HEK293 (cell line): ENCODE measurements around the gene CA5B.
"Not testable (repeated sequence)": the region's sequence is repeated elsewhere in the genome, so short reads cannot be mapped to it uniquely, and the experiment has no call there.

Experiments
- CTCF ChIA-PET: fragments of 350-600 bp; formaldehyde crosslinking; extraction: SDS; loops from one replicate; lab custom pipeline; 2021; ENCODE audit warnings: antibody characterized with exemption; lab: Yijun Ruan, JAX
- POLR2A ChIA-PET: fragments of 300-600 bp; formaldehyde crosslinking; extraction: SDS; loops from one replicate; lab custom pipeline; 2020; ENCODE audit warnings: antibody characterized with exemption, inconsistent platforms; lab: Yijun Ruan, JAX
- H3K27ac ChIP-seq: fragments of 200-500 bp; sonication (Bioruptor generic); 2 replicates; pipeline ENCODE4 v1.5.1; 2014; ENCODE audit warnings: low read depth, low read length, control low read depth, inconsistent platforms; ENCODE audit errors: extremely low read depth
- H3K36me3 ChIP-seq, 2 experiments: fragments of 200-500 bp in 1 of 2; sonication (Bioruptor generic) in 1 of 2; 1 replicate in 1 of 2; 2 replicates in 1 of 2; pipeline ENCODE4 v1.5.1; 2014 to 2017; ENCODE audit warnings: inconsistent platforms in 2 of 2, low read length in 2 of 2; ENCODE audit not compliant: control insufficient read depth in 2 of 2, insufficient read depth in 1 of 2
- H3K4me1 ChIP-seq: fragments of 200-500 bp; sonication (Bioruptor generic); 2 replicates; pipeline ENCODE4 v1.5.1; 2014; ENCODE audit warnings: mild to moderate bottlenecking, low read length, inconsistent platforms; ENCODE audit not compliant: control insufficient read depth, insufficient read depth
- H3K4me3 ChIP-seq: 2 replicates; pipeline ENCODE4 v1.5.1; 2011; ENCODE audit warnings: low read depth, mild to moderate bottlenecking, control low read depth, low read length, moderate library complexity
- H3K9me3 ChIP-seq: fragments of 200-500 bp; sonication (Bioruptor generic); 2 replicates; pipeline ENCODE4 v1.5.1; 2014; ENCODE audit warnings: low read depth, low read length, inconsistent platforms; ENCODE audit not compliant: control insufficient read depth, insufficient read depth
- GLI4 ChIP-seq: fragments of 450-650 bp; formaldehyde crosslinking; IDR thresholded peaks from 2 replicates; pipeline ENCODE4 v1.5.1; 2016; ENCODE audit warnings: missing biosample characterization, missing genetic modification characterization
- GLIS1 ChIP-seq: fragments of 450-650 bp; formaldehyde crosslinking; IDR thresholded peaks from 2 replicates; pipeline ENCODE4 v1.5.1; 2016; ENCODE audit warnings: missing biosample characterization, missing genetic modification characterization
- GLIS2 ChIP-seq: fragments of 450-650 bp; formaldehyde crosslinking; IDR thresholded peaks from 2 replicates; pipeline ENCODE4 v1.5.1; 2016; ENCODE audit warnings: missing biosample characterization, missing genetic modification characterization
- KLF10 ChIP-seq: fragments of 450-650 bp; IDR thresholded peaks from 2 replicates; pipeline ENCODE4 v1.5.1; 2018; ENCODE audit warnings: missing biosample characterization, mild to moderate bottlenecking, missing genetic modification characterization
- KLF7 ChIP-seq: fragments of 450-650 bp; formaldehyde crosslinking; IDR thresholded peaks from 2 replicates; pipeline ENCODE4 v1.5.1; 2016; ENCODE audit warnings: missing biosample characterization, missing genetic modification characterization, borderline replicate concordance
- PRDM1 ChIP-seq: fragments of 450-650 bp; formaldehyde crosslinking; IDR thresholded peaks from 2 replicates; pipeline ENCODE4; 2016; ENCODE audit warnings: missing biosample characterization, missing genetic modification characterization
- RBAK ChIP-seq: fragments of 450-650 bp; formaldehyde crosslinking; IDR thresholded peaks from 2 replicates; pipeline ENCODE4 v1.5.1; 2016; ENCODE audit warnings: missing biosample characterization, missing genetic modification characterization
- SALL2 ChIP-seq: fragments of 450-650 bp; formaldehyde crosslinking; IDR thresholded peaks from 2 replicates; pipeline ENCODE4 v1.5.0; 2017; ENCODE audit warnings: missing biosample characterization, mild to moderate bottlenecking, missing genetic modification characterization, borderline replicate concordance
- SP3 ChIP-seq: fragments of 450-650 bp; formaldehyde crosslinking; IDR thresholded peaks from 2 replicates; pipeline ENCODE4 v1.5.1; 2016; ENCODE audit warnings: missing biosample characterization, missing genetic modification characterization
- TSHZ1 ChIP-seq: fragments of 450-650 bp; formaldehyde crosslinking; IDR thresholded peaks from 2 replicates; pipeline ENCODE4 v1.5.1; 2016; ENCODE audit warnings: missing biosample characterization, missing genetic modification characterization, borderline replicate concordance
- ZFP41 ChIP-seq: fragments of 450-650 bp; formaldehyde crosslinking; IDR thresholded peaks from 2 replicates; pipeline ENCODE4 v1.5.1; 2016; ENCODE audit warnings: missing biosample characterization, missing genetic modification characterization, borderline replicate concordance
- ZNF121 ChIP-seq: fragments of 450-650 bp; formaldehyde crosslinking; IDR thresholded peaks from 2 replicates; pipeline ENCODE4 v1.5.1; 2016; ENCODE audit warnings: missing biosample characterization, missing genetic modification characterization
- ZNF138 ChIP-seq: fragments of 450-650 bp; formaldehyde crosslinking; IDR thresholded peaks from 2 replicates; pipeline ENCODE4 v1.5.1; 2016; ENCODE audit warnings: missing biosample characterization, missing genetic modification characterization, borderline replicate concordance
- ZNF2 ChIP-seq: fragments of 450-650 bp; formaldehyde crosslinking; IDR thresholded peaks from 2 replicates; pipeline ENCODE4 v1.5.1; 2016; ENCODE audit warnings: missing biosample characterization, missing genetic modification characterization
- ZNF214 ChIP-seq: fragments of 450-650 bp; formaldehyde crosslinking; IDR thresholded peaks from 2 replicates; pipeline ENCODE4 v1.5.1; 2017; ENCODE audit warnings: missing biosample characterization, mild to moderate bottlenecking, missing genetic modification characterization, borderline replicate concordance
- ZNF302 ChIP-seq: fragments of 450-650 bp; formaldehyde crosslinking; IDR thresholded peaks from 2 replicates; pipeline ENCODE4 v1.5.1; 2016; ENCODE audit warnings: missing biosample characterization, missing genetic modification characterization, low read depth
- ZNF324 ChIP-seq: fragments of 450-650 bp; formaldehyde crosslinking; IDR thresholded peaks from 2 replicates; pipeline ENCODE4 v1.5.1; 2016; ENCODE audit warnings: missing biosample characterization, missing genetic modification characterization
- ZNF354C ChIP-seq: fragments of 450-650 bp; formaldehyde crosslinking; IDR thresholded peaks from 2 replicates; pipeline ENCODE4 v1.5.1; 2016; ENCODE audit warnings: missing biosample characterization, missing genetic modification characterization, low read depth, borderline replicate concordance
- ZNF404 ChIP-seq: fragments of 450-650 bp; formaldehyde crosslinking; IDR thresholded peaks from 2 replicates; pipeline ENCODE4 v1.5.1; 2017; ENCODE audit warnings: missing biosample characterization, missing genetic modification characterization
- ZNF423 ChIP-seq: fragments of 450-650 bp; formaldehyde crosslinking; IDR thresholded peaks from 2 replicates; pipeline ENCODE4 v1.5.1; 2016; ENCODE audit warnings: missing biosample characterization, missing genetic modification characterization
- ZNF501 ChIP-seq: fragments of 450-650 bp; formaldehyde crosslinking; IDR thresholded peaks from 2 replicates; pipeline ENCODE4 v1.5.1; 2016; ENCODE audit warnings: missing biosample characterization, missing genetic modification characterization
- ZNF530 ChIP-seq: fragments of 450-650 bp; formaldehyde crosslinking; IDR thresholded peaks from 2 replicates; pipeline ENCODE4 v1.5.1; 2016; ENCODE audit warnings: low read depth, missing biosample characterization, missing genetic modification characterization
- ZNF549 ChIP-seq: fragments of 450-650 bp; IDR thresholded peaks from 2 replicates; pipeline ENCODE4 v1.5.1; 2018; ENCODE audit warnings: missing biosample characterization, missing genetic modification characterization, mild to moderate bottlenecking, inconsistent platforms, moderate library complexity
- ZNF560 ChIP-seq: fragments of 450-650 bp; formaldehyde crosslinking; IDR thresholded peaks from 2 replicates; pipeline ENCODE4 v1.5.1; 2017; ENCODE audit warnings: missing biosample characterization, missing genetic modification characterization, borderline replicate concordance
- ZNF621 ChIP-seq: fragments of 450-650 bp; formaldehyde crosslinking; IDR thresholded peaks from 2 replicates; pipeline ENCODE4 v1.5.1; 2017; ENCODE audit warnings: missing biosample characterization, missing genetic modification characterization
- ZNF785 ChIP-seq: fragments of 450-650 bp; formaldehyde crosslinking; IDR thresholded peaks from 2 replicates; pipeline ENCODE4 v1.5.1; 2016; ENCODE audit warnings: missing biosample characterization, missing genetic modification characterization
- ZNF843 ChIP-seq: fragments of 450-650 bp; formaldehyde crosslinking; IDR thresholded peaks from 2 replicates; pipeline ENCODE4 v1.5.1; 2016; ENCODE audit warnings: missing biosample characterization, missing genetic modification characterization

Gene CA5B

GRCh38 chrX:15755091-15755490, 17.0 kb downstream of the CA5B start:
- ChIA-PET POLR2A (no interaction called here), CTCF (interaction anchor here (0.6 kb wide), 2 partner anchors 12 to 627 kb away, joined by 3 read pairs; no protein-coding TSS in a partner anchor)
- H3K36me3 ChIP-seq: no peaks in the 10 kb centered on the region
- no peaks in the 10 kb centered on the region for H3K9me3 ChIP-seq
- no peak overlapping the region for H3K27ac ChIP-seq
- H3K4me3 ChIP-seq: no peak overlapping the region
- TF ChIP-seq ZNF214 (no peak), ZNF501 (tag by site-specific recombination) (no peak), ZNF621 (tag by site-specific recombination) (no peak), ZNF2 (tag by site-specific recombination) (no peak), ZNF530 (no peak), SALL2 (tag by site-specific recombination) (no peak), TSHZ1 (tag by site-specific recombination) (no peak), ZNF302 (tag by site-specific recombination) (no peak), ZNF843 (tag by site-specific recombination) (no peak), ZNF549 (no peak), RBAK (no peak), GLIS2 (tag by site-specific recombination) (no peak), ZNF121 (tag by site-specific recombination) (no peak), ZNF785 (no peak), KLF7 (tag by site-specific recombination) (no peak), PRDM1 (tag by site-specific recombination) (no peak), ZNF560 (tag by site-specific recombination) (no peak)
- peaks cover 18% of the 10 kb centered on the region for H3K4me1 ChIP-seq

GRCh38 chrX:15758140-15758539, 20.1 kb downstream of the CA5B start:
- Histone ChIP-seq H3K4me1 (no peaks in the 10 kb centered on the region), H3K4me3 (no peak overlapping the region), H3K27ac (no peak overlapping the region), H3K36me3 (no peaks in the 10 kb centered on the region), H3K9me3 (no peaks in the 10 kb centered on the region)
- POLR2A ChIA-PET: no interaction called here
- no peak for TF ChIP-seq ZNF324 (tag by site-specific recombination)
- no peak for TF ChIP-seq GLI4
- no peak for TF ChIP-seq KLF10
- no peak for TF ChIP-seq ZNF138
- no peak for TF ChIP-seq ZFP41 (tag by site-specific recombination)
- no peak for TF ChIP-seq ZNF354C (tag by site-specific recombination)
- TF ChIP-seq GLIS1 (tag by site-specific recombination): no peak
- TF ChIP-seq ZNF404 (tag by site-specific recombination): no peak
- TF ChIP-seq SP3 (tag by site-specific recombination): no peak
- no peak for TF ChIP-seq ZNF423
- CTCF ChIA-PET: interaction anchor here (0.6 to 2.1 kb wide), 2 partner anchors 131 to 686 kb away, joined by 3 to 4 read pairs; no protein-coding TSS in a partner anchor

GRCh38 chrX:15759886-15760285, 21.8 kb downstream of the CA5B start:
- ChIA-PET CTCF (interaction anchor here (0.6 to 2.1 kb wide), 4 partner anchors 11 to 685 kb away, joined by 3 to 4 read pairs (median 4); no protein-coding TSS in a partner anchor), POLR2A (interaction anchor here (0.7 kb wide), 1 partner anchor 9 kb away, joined by 9 read pairs; no protein-coding TSS in a partner anchor)
- not testable (repeated sequence) for H3K36me3 ChIP-seq, H3K4me3 ChIP-seq, H3K4me1 ChIP-seq, H3K9me3 ChIP-seq, H3K27ac ChIP-seq
